ENCODE data around the gene SOS2. TPM values are rescaled to one million over a fixed set of nuclear protein-coding genes. Genes with fewer than 3 reads are reported as not detected.

SOS2 gene
- total RNA-seq, 4 donors from 2014 or later: 13.8 to 29.6 (median 18.6) TPM

- intact Hi-C loops (cut with DNase I): loop anchor here (10.0 kb wide), 1 partner anchor 118 kb away; no protein-coding TSS in a partner anchor
- no peak overlapping the region for H3K4me3 ChIP-seq
- 81 to 89% methylated on average over 2 of the region's 2 CpGs for WGBS, 2 donors
- DNase-seq: no peak
- H3K36me3 ChIP-seq: peaks cover 0 to 41% (median 0%) of the 10 kb centered on the region in 3 donors
- no peaks in the 10 kb centered on the region for H3K4me1 ChIP-seq
- no peaks in the 10 kb centered on the region for H3K9me3 ChIP-seq
- TF ChIP-seq POLR2A (IDR thresholded peaks at IDR 0.05) (no peak), CTCF (IDR thresholded peaks at IDR 0.05) (no peak)
- H3K27me3 ChIP-seq: no peaks in the 10 kb centered on the region
- H3K27ac ChIP-seq: no peak overlapping the region
Observed at GRCh38 chr14:50262865-50263264, 31.5 kb upstream of the SOS2 start.

- no peaks in the 10 kb centered on the region for H3K27me3 ChIP-seq
- H3K27ac ChIP-seq: no peak overlapping the region
- H3K4me3 ChIP-seq: no peak overlapping the region
- no peaks in the 10 kb centered on the region for H3K4me1 ChIP-seq
- DNase-seq: no peak
- intact Hi-C loops (cut with DNase I): loop anchor here (10.0 kb wide), 1 partner anchor 116 kb away; no protein-coding TSS in a partner anchor
- peaks cover 0 to 29% (median 0%) of the 10 kb centered on the region in 3 donors for H3K36me3 ChIP-seq
- WGBS, 2 donors: 39 to 43% methylated on average over 3 of the region's 3 CpGs
- H3K9me3 ChIP-seq: no peaks in the 10 kb centered on the region
- no peak for TF ChIP-seq POLR2A (IDR thresholded peaks at IDR 0.05)
- peak in 4 of 6 experiments; percentile 24 to 53 (median 34) for TF ChIP-seq CTCF (IDR thresholded peaks at IDR 0.05)
Observed at GRCh38 chr14:50260511-50260910, 29.1 kb upstream of the SOS2 start.

GRCh38 chr14:50260072-50260471 lies 28.7 kb upstream of the SOS2 start:
- no peak for DNase-seq
- no peak for TF ChIP-seq CTCF (IDR thresholded peaks at IDR 0.05)
- no peak for TF ChIP-seq POLR2A (IDR thresholded peaks at IDR 0.05)
- H3K4me3 ChIP-seq: no peak overlapping the region
- no peaks in the 10 kb centered on the region for H3K9me3 ChIP-seq
- peaks cover 0 to 28% (median 0%) of the 10 kb centered on the region in 3 donors for H3K36me3 ChIP-seq
- H3K27ac ChIP-seq: no peak overlapping the region
- H3K27me3 ChIP-seq: no peaks in the 10 kb centered on the region
- WGBS, 2 donors: 83 to 87% methylated on average over 3 of the region's 3 CpGs
- intact Hi-C loops (cut with DNase I): loop anchor here (10.0 kb wide), 1 partner anchor 115 kb away; no protein-coding TSS in a partner anchor
- H3K4me1 ChIP-seq: no peaks in the 10 kb centered on the region

- H3K27me3 ChIP-seq: no peaks in the 10 kb centered on the region
- 47 to 53% methylated on average over 2 of the region's 2 CpGs for WGBS, 2 donors
- no peaks in the 10 kb centered on the region for H3K4me1 ChIP-seq
- intact Hi-C loops (cut with DNase I): no loop called here
- peaks cover 0 to 13% (median 0%) of the 10 kb centered on the region in 3 donors for H3K36me3 ChIP-seq
- H3K27ac ChIP-seq: no peak overlapping the region
- no peak for DNase-seq
- no peak for TF ChIP-seq POLR2A (IDR thresholded peaks at IDR 0.05)
- no peak for TF ChIP-seq CTCF (IDR thresholded peaks at IDR 0.05)
- no peaks in the 10 kb centered on the region for H3K9me3 ChIP-seq
- H3K4me3 ChIP-seq: no peak overlapping the region
Observed at GRCh38 chr14:50257732-50258131, 26.4 kb upstream of the SOS2 start.

DNA sequence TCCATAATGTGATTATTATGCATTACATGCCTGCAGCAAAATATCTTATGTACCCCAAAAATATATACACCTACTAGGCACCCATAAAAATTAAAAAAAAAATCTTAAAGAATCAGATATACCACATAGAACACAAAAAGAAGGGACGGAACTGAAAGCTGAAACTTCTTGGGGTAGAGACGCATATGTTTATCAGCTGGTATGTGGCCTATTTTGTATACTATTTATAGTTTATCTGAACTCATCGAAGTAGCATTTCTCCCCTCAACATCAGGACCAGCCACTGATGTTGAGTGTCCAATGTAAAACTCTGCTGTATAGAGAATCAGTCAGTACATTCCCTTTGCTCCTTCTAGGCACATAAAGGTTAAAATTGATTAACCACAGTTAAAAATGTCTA lies 22.9 kb upstream of the SOS2 start:
- TF ChIP-seq POLR2A (IDR thresholded peaks at IDR 0.05): no peak
- no peak for TF ChIP-seq CTCF (IDR thresholded peaks at IDR 0.05)
- Histone ChIP-seq H3K27ac (no peak overlapping the region), H3K4me3 (no peak overlapping the region), H3K9me3 (no peaks in the 10 kb centered on the region), H3K4me1 (no peaks in the 10 kb centered on the region), H3K36me3 (peaks cover 0 to 19% (median 0%) of the 10 kb centered on the region in 3 donors), H3K27me3 (no peaks in the 10 kb centered on the region)
- intact Hi-C loops (cut with DNase I): no loop called here
- 88 to 95% methylated on average over 3 of the region's 3 CpGs for WGBS, 2 donors
- no peak for DNase-seq
